HEK293T (cell line): ENCODE measurements around the gene MGAT5.

Experiments
- CTCF ChIA-PET: fragments of 350-600 bp; formaldehyde crosslinking; extraction: SDS; loops from one replicate; lab custom pipeline; 2021; ENCODE audit warnings: antibody characterized with exemption, inconsistent platforms; lab: Yijun Ruan, JAX
- POLR2A ChIA-PET: fragments of 350-600 bp; formaldehyde crosslinking; extraction: SDS; loops from one replicate; lab custom pipeline; 2020; ENCODE audit warnings: antibody characterized with exemption, inconsistent platforms; lab: Yijun Ruan, JAX
- DNase-seq: peaks from one replicate; pipeline ENCODE4 v3.0.0; 2012; ENCODE audit warnings: mixed read lengths; ENCODE audit errors: extremely low spot score
- ARNT ChIP-seq: fragments of 450-650 bp; IDR thresholded peaks from 2 replicates; pipeline ENCODE4 v1.6.1; 2017; ENCODE audit warnings: mild to moderate bottlenecking
- BHLHE40 ChIP-seq: fragments of 450-650 bp; IDR thresholded peaks from 2 replicates; pipeline ENCODE4 v1.6.1; 2016; ENCODE audit warnings: mild to moderate bottlenecking, moderate library complexity, borderline replicate concordance
- CTBP1 ChIP-seq: fragments of 450-650 bp; IDR thresholded peaks from 2 replicates; pipeline ENCODE4 v1.6.1; 2016; ENCODE audit warnings: borderline replicate concordance
- ELF4 ChIP-seq: fragments of 450-650 bp; IDR thresholded peaks from 2 replicates; pipeline ENCODE4 v1.6.1; 2017; ENCODE audit warnings: antibody characterized with exemption
- FOXA1 ChIP-seq: fragments of 450-650 bp; IDR thresholded peaks from 2 replicates; pipeline ENCODE4 v1.6.1; 2016; ENCODE audit warnings: mild to moderate bottlenecking
- FOXK2 ChIP-seq: fragments of 450-650 bp; IDR thresholded peaks from 2 replicates; pipeline ENCODE4 v1.6.1; 2016; ENCODE audit warnings: mild to moderate bottlenecking
- FOXM1 ChIP-seq: fragments of 450-650 bp; IDR thresholded peaks from 2 replicates; pipeline ENCODE4 v1.6.1; 2017; ENCODE audit warnings: mild to moderate bottlenecking, borderline replicate concordance
- HDGF ChIP-seq: fragments of 450-650 bp; IDR thresholded peaks from 2 replicates; pipeline ENCODE4 v1.6.1; 2017; ENCODE audit warnings: antibody characterized with exemption, borderline replicate concordance
- L3MBTL2 ChIP-seq: fragments of 450-650 bp; conservative IDR thresholded peaks from 2 replicates; pipeline ENCODE4 v1.6.1; 2016; ENCODE audit warnings: mild to moderate bottlenecking
- LEF1 ChIP-seq: fragments of 450-650 bp; IDR thresholded peaks from 2 replicates; pipeline ENCODE4 v1.6.1; 2017; ENCODE audit warnings: mild to moderate bottlenecking, borderline replicate concordance
- NFRKB ChIP-seq: fragments of 450-650 bp; IDR thresholded peaks from 2 replicates; pipeline ENCODE4 v1.6.1; 2016; ENCODE audit warnings: mild to moderate bottlenecking, moderate library complexity
- SP1 ChIP-seq: fragments of 450-650 bp; IDR thresholded peaks from 2 replicates; pipeline ENCODE4 v1.6.1; 2017
- SUZ12 ChIP-seq: fragments of 450-650 bp; IDR thresholded peaks from 2 replicates; pipeline ENCODE4 v1.6.1; 2016; ENCODE audit warnings: mild to moderate bottlenecking
- TARDBP ChIP-seq: fragments of 450-650 bp; IDR thresholded peaks from 2 replicates; pipeline ENCODE4 v1.6.1; 2016
- ZNF384 ChIP-seq: fragments of 450-650 bp; IDR thresholded peaks from 2 replicates; pipeline ENCODE4 v1.6.1; 2016
- TF ChIP-seq, protein P1 (sequence below): fragments of 450-650 bp; IDR thresholded peaks from 2 replicates; pipeline ENCODE4 v1.6.1; 2016

Gene MGAT5

DNA sequence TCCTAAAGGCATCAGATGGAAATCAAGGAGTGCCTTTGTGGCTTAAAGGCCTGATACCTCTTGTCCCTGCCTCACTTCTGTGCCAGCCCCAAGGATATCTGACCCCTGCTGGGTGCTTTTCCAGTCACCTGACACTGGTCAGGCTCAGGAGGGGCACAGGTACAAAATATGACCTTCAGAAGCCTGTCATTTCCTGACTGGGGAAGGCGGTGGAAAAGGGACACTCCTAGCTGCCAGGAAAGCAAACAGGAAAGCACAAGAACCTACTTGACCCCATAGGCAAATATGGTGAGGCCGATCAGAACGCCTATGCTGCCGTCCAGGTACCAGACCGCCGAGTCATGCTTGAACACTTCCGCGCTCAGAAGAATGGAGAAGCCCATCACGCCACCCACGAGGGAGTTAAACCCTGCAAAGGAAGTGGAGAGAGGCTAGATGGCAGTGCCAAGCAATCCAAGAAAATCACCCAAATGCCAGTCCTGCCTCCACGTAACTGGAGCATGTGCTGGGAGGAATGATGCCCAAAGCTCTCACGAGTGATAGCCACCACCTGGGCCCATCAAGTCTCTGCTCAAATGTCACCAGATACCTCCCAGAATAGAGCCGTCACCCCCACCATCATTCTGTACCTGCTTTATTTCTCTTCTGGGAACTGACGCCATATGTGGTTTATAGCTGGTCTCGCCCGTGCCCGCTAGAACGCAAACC is 204.0 kb downstream of the MGAT5 start:
- TF ChIP-seq ARNT, result no peak
- ChIA-PET POLR2A (no interaction called here), CTCF (no interaction called here)
- no peak for DNase-seq

DNA sequence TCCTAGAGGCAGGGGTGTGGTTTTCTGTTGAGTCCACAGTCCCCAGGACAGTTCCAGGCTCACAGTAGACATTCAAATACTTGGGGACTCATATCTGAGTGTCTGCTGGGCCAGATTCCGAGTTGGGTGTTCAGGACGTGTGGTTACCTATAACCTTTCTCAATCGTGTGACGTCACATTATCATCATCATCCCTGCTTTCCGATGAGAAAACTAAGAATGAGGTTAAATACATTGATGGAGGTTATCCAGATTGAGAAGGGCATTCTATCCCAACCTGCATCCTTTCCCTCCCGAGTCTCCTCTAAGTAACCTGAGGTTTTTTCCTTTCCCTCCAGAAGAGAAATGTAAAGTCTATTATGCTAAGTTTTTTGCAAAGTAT is 204.6 kb downstream of the MGAT5 start:
- POLR2A ChIA-PET, result no interaction called here
- no peak for DNase-seq
- TF ChIP-seq FOXA1 (no peak), SP1 (no peak), SUZ12 (no peak)
- CTCF ChIA-PET, result no interaction called here

DNA sequence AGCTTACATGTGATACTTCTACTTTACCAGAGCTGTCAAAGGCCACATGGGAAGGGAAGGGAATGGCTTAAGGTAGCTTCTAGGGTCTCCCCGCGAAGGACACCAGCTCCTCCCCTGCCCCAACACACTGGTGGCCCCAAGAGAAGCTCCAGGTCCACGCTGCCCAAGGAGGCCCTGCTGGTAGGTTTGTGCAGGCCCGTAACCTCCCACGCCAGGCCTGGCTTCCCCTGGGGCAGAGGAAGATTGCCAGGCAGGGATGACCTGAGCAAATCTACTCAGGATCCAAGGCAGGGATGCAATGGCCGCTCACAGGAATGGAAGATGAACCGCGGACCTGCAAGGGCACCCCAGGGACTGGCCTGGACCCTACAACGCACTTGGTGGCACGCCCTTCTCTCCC is 205.1 kb downstream of the MGAT5 start:
- TF ChIP-seq CTBP1 (no peak), ARNT (no peak), TARDBP (no peak), LEF1 (no peak), FOXK2 (no peak), SP1 (no peak), ZNF384 (no peak), ELF4 (no peak), FOXM1 (no peak)
- TF ChIP-seq, protein P1, sequence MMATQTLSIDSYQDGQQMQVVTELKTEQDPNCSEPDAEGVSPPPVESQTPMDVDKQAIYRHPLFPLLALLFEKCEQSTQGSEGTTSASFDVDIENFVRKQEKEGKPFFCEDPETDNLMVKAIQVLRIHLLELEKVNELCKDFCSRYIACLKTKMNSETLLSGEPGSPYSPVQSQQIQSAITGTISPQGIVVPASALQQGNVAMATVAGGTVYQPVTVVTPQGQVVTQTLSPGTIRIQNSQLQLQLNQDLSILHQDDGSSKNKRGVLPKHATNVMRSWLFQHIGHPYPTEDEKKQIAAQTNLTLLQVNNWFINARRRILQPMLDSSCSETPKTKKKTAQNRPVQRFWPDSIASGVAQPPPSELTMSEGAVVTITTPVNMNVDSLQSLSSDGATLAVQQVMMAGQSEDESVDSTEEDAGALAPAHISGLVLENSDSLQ, result no peak
- DNase-seq, result no peak
- ChIA-PET CTCF (no interaction called here), POLR2A (no interaction called here)

DNA sequence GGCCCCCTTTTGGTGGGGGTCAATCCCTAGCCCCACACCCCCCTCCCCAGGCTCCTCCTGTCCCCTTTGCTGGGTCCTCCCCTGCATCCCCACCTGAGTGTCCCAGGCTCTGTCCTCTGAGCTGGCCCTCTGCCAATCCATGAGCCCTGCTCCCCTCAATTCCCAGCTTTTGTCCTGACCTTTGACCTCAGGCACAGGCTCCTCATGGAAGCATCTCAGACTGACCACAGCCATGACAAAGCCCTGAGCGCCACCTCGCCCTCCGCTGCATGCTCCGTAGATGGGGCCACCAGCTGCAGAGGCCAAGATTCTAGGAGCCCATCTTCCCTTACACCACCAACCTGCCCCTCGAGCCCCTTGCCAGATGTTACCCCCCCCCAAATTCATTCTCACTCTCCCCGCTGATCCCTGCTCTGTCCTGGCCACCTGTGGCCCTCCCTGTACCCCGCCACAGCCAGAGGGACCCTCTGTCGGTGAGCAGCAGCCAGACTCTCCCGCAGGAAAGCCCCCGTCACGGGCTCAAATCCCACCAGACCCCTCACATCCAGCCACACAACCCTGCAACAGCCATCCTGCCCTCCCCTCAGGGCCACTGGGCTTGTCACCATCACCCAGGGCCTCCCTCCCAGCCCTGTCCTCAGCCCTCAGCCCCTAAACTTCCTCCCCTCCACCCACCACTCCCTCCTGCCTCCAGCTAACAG is 206.0 kb downstream of the MGAT5 start:
- POLR2A ChIA-PET, result no interaction called here
- CTCF ChIA-PET, result interaction anchor here (0.7 to 0.9 kb wide), 2 partner anchors 9 to 439 kb away, joined by 3 read pairs; no protein-coding TSS in a partner anchor
- TF ChIP-seq FOXK2 (no peak), ARNT (no peak), FOXA1 (no peak), CTBP1 (no peak), ELF4 (no peak), SP1 (no peak), L3MBTL2 (no peak), LEF1 (no peak), FOXM1 (no peak), ZNF384 (no peak), NFRKB (no peak), SUZ12 (no peak), HDGF (no peak), BHLHE40 (no peak)
- TF ChIP-seq, protein P1, result no peak
- DNase-seq, result no peak

DNA sequence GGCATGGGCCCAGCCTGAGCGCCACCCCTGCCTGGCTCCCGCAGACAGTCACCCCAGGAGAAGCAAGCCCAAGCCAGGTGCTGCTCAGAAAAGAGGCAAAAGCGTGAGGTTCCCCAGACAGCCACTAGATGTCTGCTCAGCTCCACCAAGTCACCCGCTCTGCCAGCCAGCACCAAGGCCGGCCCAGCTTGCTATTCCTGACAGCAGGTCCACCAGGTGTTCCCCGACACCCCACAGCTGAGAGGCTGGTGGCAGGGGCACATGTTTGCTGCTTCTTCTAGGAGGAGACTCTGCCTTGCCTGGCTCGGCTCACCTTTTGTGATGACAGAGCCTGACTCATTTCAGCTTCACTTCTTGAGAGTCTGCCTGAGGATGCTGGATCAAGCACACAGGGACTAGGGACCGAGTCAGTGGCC is 206.7 kb downstream of the MGAT5 start:
- CTCF ChIA-PET, result interaction anchor here (0.7 to 1.4 kb wide), 3 partner anchors 9 to 438 kb away, joined by 3 to 7 read pairs (median 3); no protein-coding TSS in a partner anchor
- DNase-seq, result peak; percentile 70
- POLR2A ChIA-PET, result no interaction called here
- TF ChIP-seq HDGF, result no peak
- no peak for TF ChIP-seq SUZ12
- no peak for TF ChIP-seq ELF4
- no peak for TF ChIP-seq NFRKB
- TF ChIP-seq BHLHE40, result no peak
- TF ChIP-seq TARDBP, result no peak

DNA sequence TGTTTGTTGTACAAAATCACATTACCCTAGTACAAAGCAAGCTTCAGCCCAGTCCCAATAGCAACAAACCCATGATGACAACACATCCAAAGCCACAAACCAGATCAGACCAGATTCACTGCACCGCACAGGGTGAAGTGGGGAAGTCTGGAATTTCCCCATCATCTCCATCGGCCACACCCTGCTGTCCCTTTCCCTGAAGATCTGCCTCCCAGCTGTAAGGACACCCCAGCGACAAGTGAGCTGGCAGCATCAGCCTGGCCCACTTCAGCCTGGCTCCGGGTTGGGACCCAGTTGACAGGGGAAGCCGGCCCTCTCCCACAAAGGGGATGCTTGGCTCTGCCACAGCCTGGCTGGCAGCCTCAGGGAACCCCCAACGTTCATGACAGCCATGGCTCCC is 207.6 kb downstream of the MGAT5 start:
- ChIA-PET CTCF (interaction anchor here (1.4 kb wide), 1 partner anchor 10 kb away, joined by 7 read pairs; no protein-coding TSS in a partner anchor), POLR2A (no interaction called here)
- no peak for DNase-seq
- TF ChIP-seq NFRKB (no peak), FOXA1 (no peak), TARDBP (no peak), HDGF (no peak), SUZ12 (no peak), SP1 (no peak), ZNF384 (no peak), L3MBTL2 (no peak), ELF4 (no peak), LEF1 (no peak), CTBP1 (no peak), FOXK2 (no peak)
- TF ChIP-seq, protein P1, result no peak

DNA sequence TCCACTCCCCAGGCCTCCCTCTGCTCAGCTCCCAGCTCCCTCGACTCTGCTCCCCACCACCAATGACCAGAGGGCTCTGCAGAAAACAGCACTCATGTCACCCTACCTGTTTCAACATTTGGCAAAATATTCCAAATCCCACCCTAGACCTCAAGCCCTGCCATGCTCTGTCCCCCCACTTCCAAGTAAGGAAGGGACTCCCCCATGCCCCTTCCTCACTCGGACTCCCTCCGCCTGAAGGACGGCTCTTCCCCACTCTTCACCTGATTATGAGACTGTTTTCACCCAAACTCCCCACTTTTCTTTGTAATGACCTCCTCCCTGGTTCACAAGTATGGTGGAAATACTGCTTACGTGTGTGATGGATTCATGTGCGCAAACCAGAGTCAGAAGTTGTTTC is 208.4 kb downstream of the MGAT5 start:
- no peak for DNase-seq
- CTCF ChIA-PET, result no interaction called here
- TF ChIP-seq CTBP1, result no peak
- no peak for TF ChIP-seq ELF4
- TF ChIP-seq ZNF384, result no peak
- TF ChIP-seq, protein P1, result no peak
- no peak for TF ChIP-seq BHLHE40
- TF ChIP-seq HDGF, result no peak
- TF ChIP-seq SP1, result no peak
- TF ChIP-seq ARNT, result no peak
- no peak for TF ChIP-seq FOXM1
- no peak for TF ChIP-seq SUZ12
- TF ChIP-seq L3MBTL2, result no peak
- no peak for TF ChIP-seq FOXK2
- no peak for TF ChIP-seq TARDBP
- TF ChIP-seq FOXA1, result no peak
- no peak for TF ChIP-seq NFRKB
- TF ChIP-seq LEF1, result no peak
- POLR2A ChIA-PET, result no interaction called here
